Mesothelial cell of epicardium (in vitro differentiated cells): Measurements from ENCODE around the gene PDE4D. TPM values are rescaled to one million over a fixed set of nuclear protein-coding genes. Genes with fewer than 3 reads are reported as not detected.
A peak's percentile ranks its signal among the peaks of the same experiment; 100 is the strongest.

ENCODE experiments used
- DNase-seq, 2 experiments: peaks; one replicate each; pipeline ENCODE4 v3.0.0; 2021; ENCODE audit warnings: low spot score in 2 of 2; ENCODE audit not compliant: unreplicated experiment in 2 of 2
- H3K27ac Mint-ChIP-seq: 2 replicates; pipeline ENCODE4 v1.8.0; 2021; ENCODE audit warnings: mixed read lengths
- H3K27me3 Mint-ChIP-seq: 2 replicates; pipeline ENCODE4 v1.8.0; 2021; ENCODE audit warnings: low read depth, mixed read lengths
- H3K36me3 Mint-ChIP-seq: 2 replicates; pipeline ENCODE4 v1.8.0; 2021; ENCODE audit warnings: mixed read lengths
- H3K4me1 Mint-ChIP-seq: 2 replicates; pipeline ENCODE4 v1.8.0; 2021; ENCODE audit warnings: mixed read lengths
- H3K4me3 Mint-ChIP-seq: 2 replicates; pipeline ENCODE4 v1.8.0; 2021; ENCODE audit warnings: mild to moderate bottlenecking, moderate library complexity, mixed read lengths
- H3K9me3 Mint-ChIP-seq: 2 replicates; pipeline ENCODE4 v1.8.0; 2021; ENCODE audit warnings: mixed read lengths
- CTCF ChIP-seq: fragments of 200-600 bp; sonication (generic); IDR thresholded peaks from one replicate; pipeline ENCODE4 v1.5.0; 2021; ENCODE audit warnings: antibody characterized with exemption; ENCODE audit not compliant: unreplicated experiment
- total RNA-seq: library from RNA; stranded (reverse); gene quantifications from 3 replicates; pipeline ENCODE4 v1.2.1, GENCODE V29; 2021

Gene PDE4D
- total RNA-seq, 1 donor from 2014 or later, result 105 TPM

DNA sequence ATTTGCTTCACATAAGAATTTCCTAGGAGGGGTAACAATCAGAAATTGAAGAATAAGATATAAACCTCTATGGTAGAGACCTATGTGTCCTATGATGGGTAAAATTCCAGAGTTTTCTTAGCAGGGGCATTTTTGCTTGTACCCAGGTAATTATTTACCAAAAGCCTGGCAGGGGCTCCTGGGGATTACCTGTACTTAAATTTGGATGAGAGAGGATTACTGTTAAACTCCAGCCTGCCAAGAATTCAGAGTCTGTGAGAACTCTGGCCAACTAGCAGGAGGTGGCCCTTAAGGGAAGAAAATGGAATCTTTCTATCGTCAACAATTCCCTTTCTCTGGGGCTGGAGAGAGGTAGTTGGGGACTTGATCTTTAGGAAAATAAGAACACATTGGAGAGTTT lies 460.4 kb downstream of the PDE4D start:
- Mint-ChIP-seq H3K4me3 (no peak overlapping the region), H3K4me1 (peaks cover 11% of the 10 kb centered on the region), H3K27ac (no peak overlapping the region), H3K9me3 (no peaks in the 10 kb centered on the region), H3K27me3 (no peaks in the 10 kb centered on the region), H3K36me3 (no peaks in the 10 kb centered on the region)
- no peak for DNase-seq
- TF ChIP-seq CTCF, result no peak

DNA sequence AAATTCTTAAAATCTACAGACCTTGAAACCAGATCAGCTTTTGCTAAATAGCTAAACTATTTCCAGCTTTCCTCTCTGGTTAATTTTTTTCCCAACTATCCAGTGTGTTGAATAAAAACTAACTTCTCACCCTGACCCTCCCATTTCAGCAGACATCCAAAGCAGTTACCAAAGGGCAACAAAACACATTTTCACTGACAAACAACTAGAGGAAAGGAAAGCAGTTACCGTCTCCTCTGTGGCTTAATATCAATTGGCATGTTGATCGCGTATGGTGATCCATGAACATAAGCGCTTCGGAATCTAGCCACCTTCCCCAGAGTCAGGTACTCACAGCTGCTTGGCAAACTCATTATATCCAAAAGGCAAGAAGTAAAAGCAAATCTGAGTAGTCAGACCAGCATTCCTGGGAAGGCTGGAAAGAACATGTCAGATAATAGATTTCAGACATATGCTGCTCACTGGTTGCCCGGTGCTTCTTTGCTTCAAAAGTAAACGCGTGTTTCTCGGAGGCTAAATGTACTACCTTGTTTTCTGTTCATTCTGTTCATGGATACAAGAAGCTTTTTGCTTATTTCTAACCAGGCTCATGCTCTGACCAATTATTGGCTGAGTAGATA lies 463.4 kb downstream of the PDE4D start:
- H3K27me3 Mint-ChIP-seq, result no peaks in the 10 kb centered on the region
- TF ChIP-seq CTCF, result no peak
- no peak for DNase-seq
- H3K36me3 Mint-ChIP-seq, result no peaks in the 10 kb centered on the region
- no peak overlapping the region for H3K27ac Mint-ChIP-seq
- no peaks in the 10 kb centered on the region for H3K9me3 Mint-ChIP-seq
- H3K4me3 Mint-ChIP-seq, result no peak overlapping the region
- H3K4me1 Mint-ChIP-seq, result peaks cover 12% of the 10 kb centered on the region

- no peak for TF ChIP-seq CTCF
- Mint-ChIP-seq H3K36me3 (peaks cover 5% of the 10 kb centered on the region), H3K27me3 (no peaks in the 10 kb centered on the region), H3K27ac (no peak overlapping the region), H3K9me3 (no peaks in the 10 kb centered on the region), H3K4me1 (peaks cover 19% of the 10 kb centered on the region), H3K4me3 (no peak overlapping the region)
- DNase-seq, result no peak
These were observed 465.1 kb downstream of the PDE4D start for GRCh38 chr5:59428391-59428790.

DNA sequence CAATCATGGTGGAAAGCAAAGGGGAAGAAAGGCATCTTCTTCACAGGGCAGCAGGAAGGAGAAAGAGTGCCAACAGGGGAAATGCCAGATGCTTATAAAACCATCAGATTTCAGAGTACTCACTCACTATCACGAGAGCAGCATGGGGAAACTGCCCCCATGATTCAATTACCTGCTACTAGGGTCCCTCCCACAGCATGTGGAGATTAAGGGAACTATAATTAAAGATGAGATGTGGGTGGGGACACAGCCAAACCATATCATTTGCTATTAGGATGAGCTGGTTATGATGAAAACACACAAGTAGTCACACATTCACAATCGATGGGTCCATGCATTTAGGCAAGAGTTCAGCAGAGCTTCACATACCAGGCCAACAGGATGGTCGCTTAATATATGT lies 469.0 kb downstream of the PDE4D start:
- peaks cover 32% of the 10 kb centered on the region for H3K4me1 Mint-ChIP-seq
- H3K36me3 Mint-ChIP-seq, result peaks cover 14% of the 10 kb centered on the region
- no peaks in the 10 kb centered on the region for H3K9me3 Mint-ChIP-seq
- DNase-seq, result no peak
- TF ChIP-seq CTCF, result no peak
- H3K27me3 Mint-ChIP-seq, result no peaks in the 10 kb centered on the region
- no peak overlapping the region for H3K4me3 Mint-ChIP-seq
- H3K27ac Mint-ChIP-seq, result no peak overlapping the region

DNA sequence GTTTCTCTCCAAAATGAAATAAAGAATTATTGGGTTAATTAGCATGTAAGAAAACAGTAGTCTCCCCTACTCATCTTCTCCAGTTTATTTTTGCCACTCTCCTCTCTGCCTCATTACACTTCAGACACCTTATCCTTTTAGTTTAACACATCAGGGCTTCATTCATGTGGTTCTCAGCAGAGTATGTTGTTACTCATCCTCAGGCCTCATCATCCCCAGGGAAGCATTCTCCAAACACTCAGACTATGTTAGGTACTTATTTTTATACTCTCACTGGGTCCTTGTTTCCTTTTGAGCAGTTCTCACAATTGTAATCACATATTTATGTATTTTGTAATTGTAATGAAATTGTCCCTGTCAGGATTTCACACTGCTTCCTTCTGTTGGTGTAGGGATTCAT lies 470.5 kb downstream of the PDE4D start:
- no peak for DNase-seq
- H3K4me1 Mint-ChIP-seq, result peaks cover 34% of the 10 kb centered on the region
- no peaks in the 10 kb centered on the region for H3K9me3 Mint-ChIP-seq
- peak overlapping the region; percentile 26 for H3K27ac Mint-ChIP-seq
- no peaks in the 10 kb centered on the region for H3K27me3 Mint-ChIP-seq
- no peak overlapping the region for H3K4me3 Mint-ChIP-seq
- peaks cover 18% of the 10 kb centered on the region for H3K36me3 Mint-ChIP-seq
- TF ChIP-seq CTCF, result no peak
